Endothelial cell (in vitro differentiated cells): ENCODE results near the gene IMPDH2. TPM values are rescaled to one million over a fixed set of nuclear protein-coding genes. Genes with fewer than 3 reads are reported as not detected.
A peak's percentile ranks its signal among the peaks of the same experiment; 100 is the strongest.

Experiments
- DNase-seq: peaks from one replicate; pipeline ENCODE4 v3.0.0; 2021; ENCODE audit warnings: low spot score
- H3K27ac Mint-ChIP-seq: one replicate; pipeline ENCODE4 v1.8.0; 2021; ENCODE audit warnings: mixed read lengths, inconsistent platforms; ENCODE audit not compliant: unreplicated experiment
- H3K27me3 Mint-ChIP-seq: one replicate; pipeline ENCODE4 v1.8.0; 2021; ENCODE audit warnings: mild to moderate bottlenecking, moderate library complexity, mixed read lengths, inconsistent platforms; ENCODE audit not compliant: unreplicated experiment
- H3K36me3 Mint-ChIP-seq: one replicate; pipeline ENCODE4 v1.8.0; 2021; ENCODE audit warnings: mild to moderate bottlenecking, low read depth, mixed read lengths, inconsistent platforms; ENCODE audit not compliant: unreplicated experiment
- H3K4me1 Mint-ChIP-seq: one replicate; pipeline ENCODE4 v1.8.0; 2021; ENCODE audit warnings: mild to moderate bottlenecking, mixed read lengths, inconsistent platforms; ENCODE audit not compliant: unreplicated experiment
- H3K4me3 Mint-ChIP-seq: one replicate; pipeline ENCODE4 v1.8.0; 2021; ENCODE audit warnings: mild to moderate bottlenecking, mixed read lengths, inconsistent platforms; ENCODE audit not compliant: unreplicated experiment
- H3K9me3 Mint-ChIP-seq: one replicate; pipeline ENCODE4 v1.8.0; 2021; ENCODE audit warnings: mixed read lengths, inconsistent platforms; ENCODE audit not compliant: unreplicated experiment
- CTCF ChIP-seq: fragments of 200-600 bp; sonication (generic); IDR thresholded peaks from one replicate; pipeline ENCODE4 v1.5.0; 2021; ENCODE audit warnings: antibody characterized with exemption; ENCODE audit not compliant: unreplicated experiment
- total RNA-seq: library from RNA; stranded (reverse); fragmentation: NEBNext Ultra II Directional; extraction: Animal tissue kit (Norgen Biotek cat#: 25700); gene quantifications from one replicate; pipeline ENCODE4 v1.2.1, GENCODE V29; 2021; ENCODE audit not compliant: unreplicated experiment

Gene IMPDH2
- total RNA-seq, 1 donor from 2014 or later, result 111 TPM

GRCh38 chr3:49022688-49023171, 6.5 kb downstream of the IMPDH2 start:
- H3K4me1 Mint-ChIP-seq, result peaks cover 18% of the 10 kb centered on the region
- peaks cover 15% of the 10 kb centered on the region for H3K27me3 Mint-ChIP-seq
- peaks cover 27% of the 10 kb centered on the region for H3K36me3 Mint-ChIP-seq
- no peaks in the 10 kb centered on the region for H3K9me3 Mint-ChIP-seq
- H3K4me3 Mint-ChIP-seq, result peak overlapping the region; percentile 95
- peak overlapping the region; percentile 89 for H3K27ac Mint-ChIP-seq
- TF ChIP-seq CTCF, result no peak
- no peak for DNase-seq

DNA sequence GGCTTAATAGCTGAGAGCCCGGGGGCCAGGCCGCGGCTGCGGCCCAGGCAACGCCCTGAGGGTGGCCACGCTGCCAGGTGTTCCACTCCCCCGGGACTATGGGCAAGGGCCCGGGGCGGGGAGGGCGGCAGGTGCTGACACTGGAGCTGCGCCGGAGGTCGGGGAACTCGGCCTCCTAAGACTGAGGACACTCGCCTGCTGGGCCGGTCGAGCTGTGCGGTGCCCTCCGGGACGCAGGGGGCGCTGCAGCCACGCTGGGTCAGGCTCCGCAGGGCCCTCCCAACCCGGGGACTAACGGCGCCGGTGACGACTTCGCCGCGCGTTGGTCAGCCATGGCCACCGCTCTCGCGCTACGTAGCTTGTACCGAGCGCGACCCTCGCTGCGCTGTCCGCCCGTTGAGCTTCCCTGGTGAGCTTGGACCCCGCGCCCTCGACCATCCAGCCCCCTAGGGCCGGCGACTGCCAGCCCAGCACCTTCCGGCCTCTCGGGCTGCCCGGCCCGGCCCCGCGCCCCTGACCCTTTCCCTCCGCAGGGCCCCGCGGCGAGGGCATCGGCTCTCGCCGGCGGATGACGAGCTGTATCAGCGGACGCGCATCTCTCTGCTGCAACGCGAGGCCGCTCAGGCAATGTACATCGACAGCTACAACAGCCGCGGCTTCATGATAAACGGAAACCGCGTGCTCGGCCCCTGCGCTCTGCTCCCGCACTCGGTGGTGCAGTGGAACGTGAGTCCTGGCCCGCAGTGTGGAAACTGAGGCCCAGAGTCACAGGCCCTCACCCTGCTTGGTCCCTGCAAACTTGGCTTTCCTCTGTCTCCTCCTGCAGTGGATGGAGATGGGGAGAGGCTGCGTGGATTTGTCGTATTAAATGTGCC, 7.1 kb downstream of the IMPDH2 start, which contains the start of gene NDUFAF3:
NDUFAF3 (plus strand) TSS at position 309 of the 875 bp plus-strand sequence; CDS start at position 333, 24 bp downstream.
- Mint-ChIP-seq H3K4me3 (peak within 1 kb of the TSS; percentile 96), H3K27me3 (peaks cover 15% of the 10 kb centered on the region), H3K27ac (peak within 1 kb of the TSS; percentile 89), H3K36me3 (peaks cover 27% of the 10 kb centered on the region), H3K4me1 (peaks cover 18% of the 10 kb centered on the region), H3K9me3 (no peaks in the 10 kb centered on the region)
- DNase-seq, result peak; percentile 98
- TF ChIP-seq CTCF, result peak; percentile 88

- peak overlapping the region; percentile 89 for H3K27ac Mint-ChIP-seq
- H3K36me3 Mint-ChIP-seq, result peaks cover 27% of the 10 kb centered on the region
- peak; percentile 97 for DNase-seq
- peaks cover 17% of the 10 kb centered on the region for H3K27me3 Mint-ChIP-seq
- H3K4me1 Mint-ChIP-seq, result peaks cover 18% of the 10 kb centered on the region
- TF ChIP-seq CTCF, result no peak
- H3K9me3 Mint-ChIP-seq, result no peaks in the 10 kb centered on the region
- peak overlapping the region; percentile 96 for H3K4me3 Mint-ChIP-seq
Observed at GRCh38 chr3:49021213-49021812, 7.9 kb downstream of the IMPDH2 start.

DNA sequence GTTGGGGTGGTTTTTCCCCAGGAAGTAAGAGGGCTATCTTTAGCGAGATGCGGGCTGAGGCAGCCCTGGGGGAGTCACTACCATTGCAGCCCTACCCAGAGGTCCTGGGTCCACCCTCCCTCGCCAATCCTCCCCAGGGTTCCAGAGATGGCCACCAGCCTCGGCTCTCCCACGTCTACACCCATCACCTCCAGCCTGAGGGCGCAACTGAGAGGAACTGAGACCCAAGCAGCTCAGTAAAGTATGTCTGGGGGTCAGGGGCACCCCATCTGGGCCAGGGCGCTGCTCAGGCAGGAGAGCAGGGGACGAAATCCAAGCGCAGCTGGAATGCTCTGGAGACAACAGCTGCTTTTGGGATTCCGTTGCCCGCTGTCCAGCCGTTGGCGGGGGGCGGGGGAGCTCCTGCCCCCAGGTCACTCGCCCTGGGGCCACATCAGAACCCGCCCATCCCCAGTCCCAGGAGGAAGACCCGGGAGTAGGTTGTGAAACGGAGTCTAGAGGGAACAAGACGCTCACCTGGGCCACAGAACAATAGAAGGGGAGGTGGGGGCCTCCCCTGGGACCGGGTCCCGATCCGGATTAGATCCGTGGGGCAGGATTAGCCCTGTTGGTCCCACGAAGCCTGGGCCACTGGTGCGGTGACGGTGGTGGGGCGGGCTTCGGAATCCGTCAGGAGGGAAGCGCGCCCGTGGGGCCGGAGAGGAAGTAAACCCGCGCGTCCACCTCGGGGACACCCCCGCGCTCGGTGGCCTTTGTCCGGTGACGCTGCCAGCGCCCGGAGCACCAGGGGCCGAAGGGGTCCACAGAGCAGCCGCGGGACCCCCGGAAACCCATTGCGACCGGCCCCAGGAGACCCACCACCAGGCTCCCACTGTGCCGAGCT, 8.6 kb downstream of the IMPDH2 start:
- H3K9me3 Mint-ChIP-seq, result no peaks in the 10 kb centered on the region
- peak; percentile 42 for DNase-seq
- H3K4me1 Mint-ChIP-seq, result peaks cover 18% of the 10 kb centered on the region

More for the DNA sequence above, 8.6 kb downstream of the IMPDH2 start:
- Mint-ChIP-seq H3K4me3 (peak overlapping the region; percentile 96), H3K27me3 (peaks cover 25% of the 10 kb centered on the region), H3K27ac (peak overlapping the region; percentile 42), H3K36me3 (peaks cover 26% of the 10 kb centered on the region)
- TF ChIP-seq CTCF, result no peak
